ENCODE data around the gene RAB30.

The RAB30 gene

GRCh38 chr11:83042964-83043711, 28.6 kb downstream of the RAB30 start:
- peaks cover 99% of the 10 kb centered on the region for H3K79me2 ChIP-seq (ENCODE audit: low read length)
- H3K27me3 ChIP-seq (replicated peaks; ENCODE audit: insufficient read depth, low read length): no peaks in the 10 kb centered on the region
- no peaks in the 10 kb centered on the region for H4K20me1 ChIP-seq (ENCODE audit: insufficient read depth, low read length)
- peaks cover 11% of the 10 kb centered on the region for H3K4me1 ChIP-seq (ENCODE audit: low read length)
- no peaks in the 10 kb centered on the region for H3K36me3 ChIP-seq (replicated peaks; ENCODE audit: insufficient read depth, low read length)
- H3K9me3 ChIP-seq (replicated peaks; ENCODE audit: insufficient read depth, low read length): no peaks in the 10 kb centered on the region
- H2AFZ ChIP-seq (ENCODE audit: low read length): no peak overlapping the region
- H3F3A ChIP-seq (ENCODE audit: insufficient read depth, low read length): no peaks in the 10 kb centered on the region
- H3K9me2 ChIP-seq (replicated peaks; ENCODE audit: insufficient read depth, low read length): no peaks in the 10 kb centered on the region
- no peak overlapping the region for H3K4me3 ChIP-seq (ENCODE audit: low read length)
- H3K9ac ChIP-seq (ENCODE audit: low read length): no peak overlapping the region
- DNase-seq: no peak
- no peak overlapping the region for H3K27ac ChIP-seq (ENCODE audit: low read length)
- H3K4me2 ChIP-seq (ENCODE audit: low read depth, low read length): no peak overlapping the region
- TF ChIP-seq CTCF (IDR thresholded peaks at IDR 0.05; ENCODE audit: low read length) (no peak), EZH2phosphoT487 (IDR thresholded peaks at IDR 0.05; ENCODE audit: low read length) (no peak), EZH2 (optimal IDR thresholded peaks at IDR 0.05; ENCODE audit: low read depth, low read length) (no peak)

GRCh38 chr11:83041126-83041525, 30.6 kb downstream of the RAB30 start:
- Histone ChIP-seq H3K4me3 (ENCODE audit: low read length) (no peak overlapping the region), H4K20me1 (ENCODE audit: insufficient read depth, low read length) (no peaks in the 10 kb centered on the region), H3K9ac (ENCODE audit: low read length) (no peak overlapping the region), H3K4me1 (ENCODE audit: low read length) (peaks cover 3% of the 10 kb centered on the region; the same call in 1 of the 2 replicates), H3K27me3 (replicated peaks; ENCODE audit: insufficient read depth, low read length) (no peaks in the 10 kb centered on the region), H3F3A (ENCODE audit: insufficient read depth, low read length) (no peaks in the 10 kb centered on the region), H3K36me3 (replicated peaks; ENCODE audit: insufficient read depth, low read length) (no peaks in the 10 kb centered on the region), H3K79me2 (ENCODE audit: low read length) (peaks cover 98% of the 10 kb centered on the region), H3K9me3 (replicated peaks; ENCODE audit: insufficient read depth, low read length) (no peaks in the 10 kb centered on the region), H3K27ac (ENCODE audit: low read length) (no peak overlapping the region), H3K4me2 (ENCODE audit: low read depth, low read length) (no peak overlapping the region), H2AFZ (ENCODE audit: low read length) (no peak overlapping the region), H3K9me2 (replicated peaks; ENCODE audit: insufficient read depth, low read length) (no peaks in the 10 kb centered on the region)
- no peak for TF ChIP-seq EZH2phosphoT487 (IDR thresholded peaks at IDR 0.05; ENCODE audit: low read length)
- no peak for TF ChIP-seq EZH2 (optimal IDR thresholded peaks at IDR 0.05; ENCODE audit: low read depth, low read length)
- TF ChIP-seq CTCF (IDR thresholded peaks at IDR 0.05; ENCODE audit: low read length): no peak
- no peak for DNase-seq

- Histone ChIP-seq H4K20me1 (ENCODE audit: insufficient read depth, low read length) (no peaks in the 10 kb centered on the region), H3K4me3 (ENCODE audit: low read length) (no peak overlapping the region), H3K27me3 (replicated peaks; ENCODE audit: insufficient read depth, low read length) (no peaks in the 10 kb centered on the region), H3K9me3 (replicated peaks; ENCODE audit: insufficient read depth, low read length) (no peaks in the 10 kb centered on the region), H2AFZ (ENCODE audit: low read length) (no peak overlapping the region), H3K27ac (ENCODE audit: low read length) (no peak overlapping the region), H3K79me2 (ENCODE audit: low read length) (peaks cover 98% of the 10 kb centered on the region), H3K9ac (ENCODE audit: low read length) (no peak overlapping the region), H3F3A (ENCODE audit: insufficient read depth, low read length) (peaks cover 7% of the 10 kb centered on the region), H3K9me2 (replicated peaks; ENCODE audit: insufficient read depth, low read length) (no peaks in the 10 kb centered on the region), H3K36me3 (replicated peaks; ENCODE audit: insufficient read depth, low read length) (no peaks in the 10 kb centered on the region), H3K4me1 (ENCODE audit: low read length) (peaks cover 18% of the 10 kb centered on the region), H3K4me2 (ENCODE audit: low read depth, low read length) (no peak overlapping the region)
- DNase-seq: no peak
- TF ChIP-seq CTCF (IDR thresholded peaks at IDR 0.05; ENCODE audit: low read length) (no peak), EZH2phosphoT487 (IDR thresholded peaks at IDR 0.05; ENCODE audit: low read length) (no peak), EZH2 (optimal IDR thresholded peaks at IDR 0.05; ENCODE audit: low read depth, low read length) (no peak)
Measured at GRCh38 chr11:83039566-83039965, 32.1 kb downstream of the RAB30 start.

Data from MM.1S (cell line).